Measurements from ENCODE around the gene ARFRP1. TPM values are rescaled to one million over a fixed set of nuclear protein-coding genes. Genes with fewer than 3 reads are reported as not detected.

Gene ARFRP1
- total RNA-seq, 1 experiment from 2014 or later, result 119 TPM

GRCh38 chr20:63685269-63686026 lies 22.3 kb downstream of the ARFRP1 start:
- H3K9me3 Mint-ChIP-seq (ENCODE audit: unreplicated experiment), result no peaks in the 10 kb centered on the region
- Histone ChIP-seq H3K36me3 (ENCODE audit: control insufficient read depth, insufficient read depth, low read length) (no peaks in the 10 kb centered on the region), H3K27me3 (replicated peaks; ENCODE audit: control insufficient read depth, insufficient read depth, low read length) (no peaks in the 10 kb centered on the region), H3K4me1 (peaks cover 35% of the 10 kb centered on the region), H3K4me3 (ENCODE audit: low read depth, low read length) (no peak overlapping the region), H3K9me3 (no peaks in the 10 kb centered on the region)
- DNase-seq, result no peak
- BruUV-seq (replicated peaks), result no TSS peak
- CTCF ChIA-PET, result no interaction called here
- H3K4me3 Mint-ChIP-seq (ENCODE audit: unreplicated experiment), result no peak overlapping the region
- intact Hi-C loops (cut with micrococcal nuclease; ENCODE audit: unreplicated experiment), result no loop called here
- no peaks in the 10 kb centered on the region for H3K4me1 Mint-ChIP-seq (ENCODE audit: low read depth, unreplicated experiment)
- TF ChIP-seq, protein P1, sequence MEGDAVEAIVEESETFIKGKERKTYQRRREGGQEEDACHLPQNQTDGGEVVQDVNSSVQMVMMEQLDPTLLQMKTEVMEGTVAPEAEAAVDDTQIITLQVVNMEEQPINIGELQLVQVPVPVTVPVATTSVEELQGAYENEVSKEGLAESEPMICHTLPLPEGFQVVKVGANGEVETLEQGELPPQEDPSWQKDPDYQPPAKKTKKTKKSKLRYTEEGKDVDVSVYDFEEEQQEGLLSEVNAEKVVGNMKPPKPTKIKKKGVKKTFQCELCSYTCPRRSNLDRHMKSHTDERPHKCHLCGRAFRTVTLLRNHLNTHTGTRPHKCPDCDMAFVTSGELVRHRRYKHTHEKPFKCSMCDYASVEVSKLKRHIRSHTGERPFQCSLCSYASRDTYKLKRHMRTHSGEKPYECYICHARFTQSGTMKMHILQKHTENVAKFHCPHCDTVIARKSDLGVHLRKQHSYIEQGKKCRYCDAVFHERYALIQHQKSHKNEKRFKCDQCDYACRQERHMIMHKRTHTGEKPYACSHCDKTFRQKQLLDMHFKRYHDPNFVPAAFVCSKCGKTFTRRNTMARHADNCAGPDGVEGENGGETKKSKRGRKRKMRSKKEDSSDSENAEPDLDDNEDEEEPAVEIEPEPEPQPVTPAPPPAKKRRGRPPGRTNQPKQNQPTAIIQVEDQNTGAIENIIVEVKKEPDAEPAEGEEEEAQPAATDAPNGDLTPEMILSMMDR (IDR thresholded peaks at IDR 0.05; ENCODE audit: insufficient read depth in 1 of 2, low read depth in 1 of 2, low read length in 1 of 2, severe bottlenecking in 1 of 2, unreplicated experiment in 1 of 2), result no peak
- no peaks in the 10 kb centered on the region for H3K27me3 Mint-ChIP-seq (ENCODE audit: insufficient read depth, unreplicated experiment)
- POLR2A ChIA-PET, result no interaction called here
- H3K27ac Mint-ChIP-seq (ENCODE audit: unreplicated experiment), result peak overlapping the region; percentile 67
- H3K36me3 Mint-ChIP-seq (ENCODE audit: insufficient read depth, unreplicated experiment), result peaks cover 76% of the 10 kb centered on the region

- Mint-ChIP-seq H3K27ac (ENCODE audit: unreplicated experiment) (peak overlapping the region; percentile 63), H3K36me3 (ENCODE audit: insufficient read depth, unreplicated experiment) (peaks cover 60% of the 10 kb centered on the region), H3K9me3 (ENCODE audit: unreplicated experiment) (no peaks in the 10 kb centered on the region), H3K4me3 (ENCODE audit: unreplicated experiment) (peak overlapping the region; percentile 8), H3K27me3 (ENCODE audit: insufficient read depth, unreplicated experiment) (no peaks in the 10 kb centered on the region), H3K4me1 (ENCODE audit: low read depth, unreplicated experiment) (no peaks in the 10 kb centered on the region)
- BruUV-seq (replicated peaks), result no TSS peak
- Histone ChIP-seq H3K4me1 (peaks cover 34% of the 10 kb centered on the region), H3K9me3 (no peaks in the 10 kb centered on the region), H3K27me3 (replicated peaks; ENCODE audit: control insufficient read depth, insufficient read depth, low read length) (no peaks in the 10 kb centered on the region), H3K36me3 (ENCODE audit: control insufficient read depth, insufficient read depth, low read length) (no peaks in the 10 kb centered on the region), H3K4me3 (ENCODE audit: low read depth, low read length) (no peak overlapping the region)
- ChIA-PET CTCF (no interaction called here), POLR2A (interaction anchor here (0.7 kb wide), 1 partner anchor 199 kb away, joined by 3 read pairs; no protein-coding TSS in a partner anchor)
- DNase-seq, result peak in 1 of 2 experiments; percentile 93
- intact Hi-C loops (cut with micrococcal nuclease; ENCODE audit: unreplicated experiment), result no loop called here
- TF ChIP-seq, protein P1 (IDR thresholded peaks at IDR 0.05; ENCODE audit: insufficient read depth in 1 of 2, low read depth in 1 of 2, low read length in 1 of 2, severe bottlenecking in 1 of 2, unreplicated experiment in 1 of 2), result no peak
Measured at GRCh38 chr20:63682384-63683139, 25.2 kb downstream of the ARFRP1 start.

- Histone ChIP-seq H3K4me1 (peaks cover 25% of the 10 kb centered on the region), H3K4me3 (ENCODE audit: low read depth, low read length) (no peak overlapping the region), H3K27me3 (replicated peaks; ENCODE audit: control insufficient read depth, insufficient read depth, low read length) (no peaks in the 10 kb centered on the region), H3K9me3 (no peaks in the 10 kb centered on the region), H3K36me3 (ENCODE audit: control insufficient read depth, insufficient read depth, low read length) (no peaks in the 10 kb centered on the region)
- DNase-seq, result no peak
- ChIA-PET CTCF (interaction anchor here (0.6 kb wide), 2 partner anchors 76 to 129 kb away, joined by 3 read pairs; no protein-coding TSS in a partner anchor), POLR2A (interaction anchor here (0.6 kb wide), 1 partner anchor 107 kb away, joined by 3 read pairs; the partner anchor contains the start of gene HELZ2)
- H3K4me1 Mint-ChIP-seq (ENCODE audit: low read depth, unreplicated experiment), result no peaks in the 10 kb centered on the region
- no TSS peak for BruUV-seq (replicated peaks)
- intact Hi-C loops (cut with micrococcal nuclease; ENCODE audit: unreplicated experiment), result no loop called here
- no peaks in the 10 kb centered on the region for H3K9me3 Mint-ChIP-seq (ENCODE audit: unreplicated experiment)
- no peaks in the 10 kb centered on the region for H3K27me3 Mint-ChIP-seq (ENCODE audit: insufficient read depth, unreplicated experiment)
- H3K27ac Mint-ChIP-seq (ENCODE audit: unreplicated experiment), result no peak overlapping the region
- H3K36me3 Mint-ChIP-seq (ENCODE audit: insufficient read depth, unreplicated experiment), result peaks cover 51% of the 10 kb centered on the region
- H3K4me3 Mint-ChIP-seq (ENCODE audit: unreplicated experiment), result no peak overlapping the region
- TF ChIP-seq, protein P1 (IDR thresholded peaks at IDR 0.05; ENCODE audit: insufficient read depth in 1 of 2, low read depth in 1 of 2, low read length in 1 of 2, severe bottlenecking in 1 of 2, unreplicated experiment in 1 of 2), result no peak
Measured at GRCh38 chr20:63681609-63682142, 26.1 kb downstream of the ARFRP1 start.

All from Caco-2 (cell line).